ELF-1 (cell line): ENCODE results near the gene TUB.
A peak's percentile ranks its signal among the peaks of the same experiment; 100 is the strongest.

Experiments
- DNase-seq: peaks from one replicate; pipeline ENCODE4 v3.0.0-alpha.2; 2016; ENCODE audit warnings: low read depth, low spot score

Gene TUB

GRCh38 chr11:8090756-8091155, 9.7 kb downstream of the TUB start:
- peak; percentile 79 for DNase-seq

- no peak for DNase-seq
These were observed 10.7 kb downstream of the TUB start for GRCh38 chr11:8091721-8092120.

GRCh38 chr11:8092587-8093424, 11.8 kb downstream of the TUB start:
- peak; percentile 53 for DNase-seq

GRCh38 chr11:8093931-8094575, 13.0 kb downstream of the TUB start:
- DNase-seq: no peak

- DNase-seq: no peak
These were observed 13.6 kb downstream of the TUB start for GRCh38 chr11:8094656-8095055.

- no peak for DNase-seq
These were observed 14.4 kb downstream of the TUB start for GRCh38 chr11:8095371-8095770.

GRCh38 chr11:8095806-8096522, 15.0 kb downstream of the TUB start:
- no peak for DNase-seq

- no peak for DNase-seq
These were observed 15.6 kb downstream of the TUB start for GRCh38 chr11:8096575-8096974.

- no peak for DNase-seq
These were observed 16.1 kb downstream of the TUB start for GRCh38 chr11:8097062-8097461.

- no peak for DNase-seq
These were observed 16.5 kb downstream of the TUB start for GRCh38 chr11:8097468-8097867.

- DNase-seq: no peak
These were observed 16.9 kb downstream of the TUB start for GRCh38 chr11:8097926-8098325.

- DNase-seq: no peak
These were observed 17.4 kb downstream of the TUB start for GRCh38 chr11:8098361-8098760.

- no peak for DNase-seq
These were observed 17.9 kb downstream of the TUB start for GRCh38 chr11:8098879-8099278.

- peak; percentile 75 for DNase-seq
These were observed 18.4 kb downstream of the TUB start for GRCh38 chr11:8099291-8099899.

GRCh38 chr11:8100158-8100557, 19.1 kb downstream of the TUB start:
- DNase-seq: no peak

- no peak for DNase-seq
These were observed 19.6 kb downstream of the TUB start for GRCh38 chr11:8100605-8101004.

GRCh38 chr11:8101421-8101820, 20.4 kb downstream of the TUB start:
- no peak for DNase-seq

- no peak for DNase-seq
These were observed 21.4 kb downstream of the TUB start for GRCh38 chr11:8102296-8102915.

- DNase-seq: no peak
These were observed 22.0 kb downstream of the TUB start for GRCh38 chr11:8102965-8103364.

GRCh38 chr11:8103909-8104308, 22.9 kb downstream of the TUB start:
- no peak for DNase-seq

GRCh38 chr11:8105133-8105532, 24.1 kb downstream of the TUB start:
- no peak for DNase-seq

GRCh38 chr11:8105666-8106065, 24.7 kb downstream of the TUB start:
- DNase-seq: no peak
